ENCODE data around the gene MRM3.
"Not testable (repeated sequence)": the region's sequence is repeated elsewhere in the genome, so short reads cannot be mapped to it uniquely, and the experiment has no call there.

Gene MRM3

DNA sequence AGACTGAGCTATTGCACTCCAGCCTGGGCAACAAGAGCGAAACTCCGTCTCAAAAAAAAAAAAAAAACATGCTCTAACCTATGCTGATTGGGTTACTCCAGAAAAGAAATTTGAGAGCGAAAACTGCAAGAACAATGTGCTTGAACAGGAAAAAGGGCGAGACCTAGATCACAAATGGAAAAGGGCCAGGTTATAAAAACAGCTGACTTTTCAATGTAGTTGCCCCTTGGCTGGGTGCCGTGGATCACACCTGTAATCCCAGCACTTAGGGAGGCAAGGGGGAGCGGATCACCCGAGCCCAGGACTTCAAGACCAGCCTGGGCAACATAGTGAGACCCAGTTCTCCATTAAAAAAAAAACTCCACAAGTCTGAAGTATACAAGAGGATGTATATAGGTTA, 48.8 kb downstream of the MRM3 start:
- Histone ChIP-seq H3K4me3 (no peak overlapping the region), H3K9me3 (peaks cover 2% of the 10 kb centered on the region; the same call in 1 of the 2 replicates), H3K4me1 (no peaks in the 10 kb centered on the region), H3K36me3 (replicated peaks) (peaks cover 2% of the 10 kb centered on the region; the same call in 1 of the 2 replicates), H3K27me3 (ENCODE audit: low read depth) (no peaks in the 10 kb centered on the region)
- in situ Hi-C loops (cut with MboI; ENCODE audit: low sequenced_read_pairs): no loop called here
- DNase-seq (ENCODE audit: low spot score in 2 of 2): no peak

DNA sequence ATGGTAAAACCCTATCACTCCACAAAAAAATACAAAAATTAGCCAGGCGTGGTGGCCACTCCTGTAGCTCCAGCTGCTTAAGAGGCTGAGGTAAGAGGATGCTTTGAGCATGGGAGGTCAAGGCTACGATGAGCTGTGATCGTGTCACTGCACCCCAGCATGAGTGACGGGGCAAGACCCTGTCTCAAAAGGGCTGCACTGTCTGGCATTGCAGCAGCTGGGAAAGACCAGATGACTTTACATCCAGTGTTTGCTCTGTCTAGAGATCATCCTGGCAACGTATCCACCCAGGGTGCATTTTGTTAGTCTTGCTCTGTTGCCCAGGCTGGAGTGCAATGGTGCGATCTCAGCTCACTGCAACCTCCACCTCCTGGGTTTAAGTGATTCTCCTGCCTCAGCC, 52.0 kb downstream of the MRM3 start:
- H3K4me3 ChIP-seq: no peak overlapping the region
- no peaks in the 10 kb centered on the region for H3K36me3 ChIP-seq (replicated peaks)
- H3K9me3 ChIP-seq: peaks cover 2% of the 10 kb centered on the region; the same call in 1 of the 2 replicates
- in situ Hi-C loops (cut with MboI; ENCODE audit: low sequenced_read_pairs): no loop called here
- DNase-seq (ENCODE audit: low spot score in 2 of 2): no peak
- no peaks in the 10 kb centered on the region for H3K4me1 ChIP-seq
- H3K27me3 ChIP-seq (ENCODE audit: low read depth): no peaks in the 10 kb centered on the region

DNA sequence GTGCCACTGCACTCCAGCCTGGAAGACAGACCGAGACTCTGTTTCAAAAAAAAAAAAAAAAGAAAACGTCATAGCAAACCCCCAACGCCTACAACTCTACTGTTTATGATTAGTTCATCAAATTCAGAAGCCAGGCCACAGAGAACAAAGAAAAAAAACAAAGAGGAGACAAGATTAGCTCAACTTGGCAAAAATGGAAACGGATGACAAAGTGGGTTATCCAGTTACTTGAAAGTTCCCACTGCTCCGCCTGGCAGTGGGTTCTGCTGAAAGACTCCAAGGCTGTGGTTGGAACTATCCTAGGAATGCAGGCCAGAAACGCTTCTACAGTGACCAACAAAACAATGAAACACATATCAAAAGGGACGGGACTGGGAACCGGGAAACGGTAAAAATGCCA, 53.1 kb downstream of the MRM3 start:
- H3K36me3 ChIP-seq (replicated peaks): no peaks in the 10 kb centered on the region
- H3K4me3 ChIP-seq: no peak overlapping the region
- peaks cover 2% of the 10 kb centered on the region; the same call in 1 of the 2 replicates for H3K9me3 ChIP-seq
- no peak for DNase-seq (ENCODE audit: low spot score in 2 of 2)
- in situ Hi-C loops (cut with MboI; ENCODE audit: low sequenced_read_pairs): no loop called here
- no peaks in the 10 kb centered on the region for H3K4me1 ChIP-seq
- H3K27me3 ChIP-seq (ENCODE audit: low read depth): no peaks in the 10 kb centered on the region

DNA sequence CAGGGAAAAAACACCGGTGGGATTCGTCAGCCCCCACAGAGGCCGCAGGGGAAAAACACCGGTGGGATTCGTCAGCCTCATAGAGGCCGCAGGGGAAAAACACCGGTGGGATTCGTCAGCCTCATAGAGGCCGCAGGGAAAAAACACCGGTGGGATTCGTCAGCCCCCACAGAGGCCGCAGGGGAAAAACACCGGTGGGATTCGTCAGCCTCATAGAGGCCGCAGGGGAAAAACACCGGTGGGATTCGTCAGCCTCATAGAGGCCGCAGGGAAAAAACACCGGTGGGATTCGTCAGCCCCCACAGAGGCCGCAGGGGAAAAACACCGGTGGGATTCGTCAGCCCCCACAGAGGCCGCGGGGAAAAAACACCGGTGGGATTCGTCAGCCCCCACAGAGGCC, 53.6 kb downstream of the MRM3 start:
- H3K4me3 ChIP-seq; H3K4me1 ChIP-seq; H3K27me3 ChIP-seq (ENCODE audit: low read depth); in situ Hi-C loops (cut with MboI; ENCODE audit: low sequenced_read_pairs); DNase-seq (ENCODE audit: low spot score in 2 of 2); H3K9me3 ChIP-seq; H3K36me3 ChIP-seq (replicated peaks): not testable (repeated sequence)

DNA sequence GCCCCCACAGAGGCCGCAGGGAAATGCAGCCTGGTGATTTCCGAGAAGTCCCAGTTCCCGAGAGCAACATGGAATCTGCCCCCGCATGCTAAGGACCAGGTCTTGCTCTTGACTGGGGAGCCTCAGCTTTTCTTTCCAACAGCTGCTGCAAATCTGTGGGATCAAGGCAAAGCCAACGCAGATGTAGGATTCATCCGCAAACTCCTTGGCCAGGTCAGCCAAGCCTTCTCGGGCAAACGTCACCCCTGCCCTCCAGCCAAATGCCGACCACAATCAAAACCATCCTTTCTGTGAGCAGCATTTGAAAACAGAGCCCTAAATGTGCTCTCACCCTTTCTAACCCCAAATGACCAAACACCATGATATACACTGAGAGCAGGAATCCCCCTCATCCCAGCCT, 54.0 kb downstream of the MRM3 start:
- Histone ChIP-seq H3K4me3 (no peak overlapping the region), H3K9me3 (peaks cover 2% of the 10 kb centered on the region; the same call in 1 of the 2 replicates), H3K27me3 (ENCODE audit: low read depth) (no peaks in the 10 kb centered on the region), H3K4me1 (no peaks in the 10 kb centered on the region), H3K36me3 (replicated peaks) (no peaks in the 10 kb centered on the region)
- in situ Hi-C loops (cut with MboI; ENCODE audit: low sequenced_read_pairs): no loop called here
- no peak for DNase-seq (ENCODE audit: low spot score in 2 of 2)

DNA sequence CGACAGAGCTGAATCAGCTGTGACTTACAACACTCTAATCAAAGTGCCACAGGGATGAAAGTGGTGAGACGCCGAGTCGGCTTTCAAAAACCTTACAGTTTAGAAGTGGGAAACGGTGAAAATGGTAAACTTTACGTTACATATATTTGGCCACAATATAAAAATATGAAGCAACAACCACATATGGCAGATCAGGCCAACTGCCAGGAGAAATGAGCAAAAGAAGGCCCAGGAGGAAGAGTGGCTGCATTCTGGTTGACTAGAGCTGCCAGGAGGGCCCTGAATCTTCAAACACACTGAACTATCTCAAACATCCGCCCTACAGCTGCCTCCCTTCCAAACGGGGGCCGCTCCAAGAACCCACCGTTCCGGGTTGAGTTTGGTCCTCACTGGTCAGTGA, 56.3 kb downstream of the MRM3 start:
- Histone ChIP-seq H3K4me1 (no peaks in the 10 kb centered on the region), H3K36me3 (replicated peaks) (no peaks in the 10 kb centered on the region), H3K4me3 (no peak overlapping the region), H3K27me3 (ENCODE audit: low read depth) (no peaks in the 10 kb centered on the region), H3K9me3 (no peaks in the 10 kb centered on the region)
- in situ Hi-C loops (cut with MboI; ENCODE audit: low sequenced_read_pairs): no loop called here
- no peak for DNase-seq (ENCODE audit: low spot score in 2 of 2)

DNA sequence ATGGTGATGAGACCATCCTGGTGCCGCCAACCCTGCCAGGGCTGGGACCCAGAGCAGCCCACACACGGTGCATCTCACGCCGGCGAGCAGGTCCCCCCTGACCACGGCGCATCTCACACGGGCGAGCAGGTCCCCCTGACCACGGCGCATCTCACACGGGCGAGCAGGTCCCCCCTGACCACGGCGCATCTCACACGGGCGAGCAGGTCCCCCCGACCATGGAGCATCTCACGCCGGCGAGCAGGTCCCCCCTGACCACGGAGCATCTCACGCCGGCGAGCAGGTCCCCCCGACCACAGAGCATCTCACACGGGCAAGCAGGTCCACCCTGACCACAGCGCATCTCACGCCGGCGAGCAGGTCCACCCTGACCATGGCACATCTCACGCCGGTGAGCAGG, 59.2 kb downstream of the MRM3 start:
- no peak overlapping the region for H3K4me3 ChIP-seq
- no peaks in the 10 kb centered on the region for H3K4me1 ChIP-seq
- no peak for DNase-seq (ENCODE audit: low spot score in 2 of 2)
- H3K36me3 ChIP-seq (replicated peaks): no peaks in the 10 kb centered on the region
- H3K27me3 ChIP-seq (ENCODE audit: low read depth): no peaks in the 10 kb centered on the region
- H3K9me3 ChIP-seq: no peaks in the 10 kb centered on the region
- in situ Hi-C loops (cut with MboI; ENCODE audit: low sequenced_read_pairs): no loop called here

Data from HAP-1 (cell line).